ENCODE results near the gene SMIM24. TPM values are rescaled to one million over a fixed set of nuclear protein-coding genes. Genes with fewer than 3 reads are reported as not detected.
A peak's percentile ranks its signal among the peaks of the same experiment; 100 is the strongest.

Gene SMIM24
- polyA plus RNA-seq, 2 donors = 0.02 to 0.29 TPM

- Histone ChIP-seq H3K36me3 (ENCODE audit: control insufficient read depth in 2 of 2, insufficient read depth in 2 of 2, low read length in 1 of 2) (no peaks in the 10 kb centered on the region), H3K27ac (ENCODE audit: low read depth in 2 of 2, low read length in 1 of 2) (no peak overlapping the region), H3K4me1 (ENCODE audit: control insufficient read depth in 2 of 2, insufficient read depth in 2 of 2, low read length in 1 of 2) (peaks cover 0 to 2% of the 10 kb centered on the region in 2 donors), H3K27me3 (ENCODE audit: control insufficient read depth in 1 of 2, insufficient read depth in 2 of 2, low read length in 2 of 2) (no peaks in the 10 kb centered on the region), H3K9me3 (ENCODE audit: control insufficient read depth in 2 of 2, insufficient read depth in 1 of 2, low read depth in 1 of 2, low read length in 1 of 2) (no peaks in the 10 kb centered on the region), H3K4me3 (ENCODE audit: low read depth in 1 of 2, low read length in 2 of 2) (no peak overlapping the region)
Measured at GRCh38 chr19:3477506-3477905, 2.8 kb downstream of the SMIM24 start.

GRCh38 chr19:3476830-3477229, 3.5 kb downstream of the SMIM24 start:
- H3K4me1 ChIP-seq (ENCODE audit: control insufficient read depth in 2 of 2, insufficient read depth in 2 of 2, low read length in 1 of 2) = peaks cover 0 to 2% of the 10 kb centered on the region in 2 donors
- H3K27ac ChIP-seq (ENCODE audit: low read depth in 2 of 2, low read length in 1 of 2) = no peak overlapping the region
- no peaks in the 10 kb centered on the region for H3K27me3 ChIP-seq (ENCODE audit: control insufficient read depth in 1 of 2, insufficient read depth in 2 of 2, low read length in 2 of 2)
- no peaks in the 10 kb centered on the region for H3K36me3 ChIP-seq (ENCODE audit: control insufficient read depth in 2 of 2, insufficient read depth in 2 of 2, low read length in 1 of 2)
- no peak overlapping the region for H3K4me3 ChIP-seq (ENCODE audit: low read depth in 1 of 2, low read length in 2 of 2)
- H3K9me3 ChIP-seq (ENCODE audit: control insufficient read depth in 2 of 2, insufficient read depth in 1 of 2, low read depth in 1 of 2, low read length in 1 of 2) = no peaks in the 10 kb centered on the region
- WGBS, 2 donors = 61 to 81% methylated on average over 2 of the region's 2 CpGs

GRCh38 chr19:3475449-3475848, 4.9 kb downstream of the SMIM24 start:
- Histone ChIP-seq H3K4me1 (ENCODE audit: control insufficient read depth in 2 of 2, insufficient read depth in 2 of 2, low read length in 1 of 2) (peaks cover 0 to 2% of the 10 kb centered on the region in 2 donors), H3K27me3 (ENCODE audit: control insufficient read depth in 1 of 2, insufficient read depth in 2 of 2, low read length in 2 of 2) (no peaks in the 10 kb centered on the region), H3K9me3 (ENCODE audit: control insufficient read depth in 2 of 2, insufficient read depth in 1 of 2, low read depth in 1 of 2, low read length in 1 of 2) (no peaks in the 10 kb centered on the region), H3K27ac (ENCODE audit: low read depth in 2 of 2, low read length in 1 of 2) (no peak overlapping the region), H3K4me3 (ENCODE audit: low read depth in 1 of 2, low read length in 2 of 2) (no peak overlapping the region), H3K36me3 (ENCODE audit: control insufficient read depth in 2 of 2, insufficient read depth in 2 of 2, low read length in 1 of 2) (no peaks in the 10 kb centered on the region)
- WGBS, 2 donors = 76 to 79% methylated on average over 4 of the region's 4 CpGs

- no peaks in the 10 kb centered on the region for H3K9me3 ChIP-seq (ENCODE audit: control insufficient read depth in 2 of 2, insufficient read depth in 1 of 2, low read depth in 1 of 2, low read length in 1 of 2)
- no peak overlapping the region for H3K27ac ChIP-seq (ENCODE audit: low read depth in 2 of 2, low read length in 1 of 2)
- H3K27me3 ChIP-seq (ENCODE audit: control insufficient read depth in 1 of 2, insufficient read depth in 2 of 2, low read length in 2 of 2) = no peaks in the 10 kb centered on the region
- 77 to 78% methylated on average over 2 of the region's 2 CpGs for WGBS, 2 donors
- H3K4me3 ChIP-seq (ENCODE audit: low read depth in 1 of 2, low read length in 2 of 2) = no peak overlapping the region
- H3K36me3 ChIP-seq (ENCODE audit: control insufficient read depth in 2 of 2, insufficient read depth in 2 of 2, low read length in 1 of 2) = no peaks in the 10 kb centered on the region
- no peaks in the 10 kb centered on the region for H3K4me1 ChIP-seq (ENCODE audit: control insufficient read depth in 2 of 2, insufficient read depth in 2 of 2, low read length in 1 of 2)
Measured at GRCh38 chr19:3474614-3475013, 5.7 kb downstream of the SMIM24 start.

- Histone ChIP-seq H3K27me3 (ENCODE audit: control insufficient read depth in 1 of 2, insufficient read depth in 2 of 2, low read length in 2 of 2) (no peaks in the 10 kb centered on the region), H3K4me3 (ENCODE audit: low read depth in 1 of 2, low read length in 2 of 2) (no peak overlapping the region), H3K9me3 (ENCODE audit: control insufficient read depth in 2 of 2, insufficient read depth in 1 of 2, low read depth in 1 of 2, low read length in 1 of 2) (no peaks in the 10 kb centered on the region), H3K27ac (ENCODE audit: low read depth in 2 of 2, low read length in 1 of 2) (no peak overlapping the region), H3K4me1 (ENCODE audit: control insufficient read depth in 2 of 2, insufficient read depth in 2 of 2, low read length in 1 of 2) (no peaks in the 10 kb centered on the region), H3K36me3 (ENCODE audit: control insufficient read depth in 2 of 2, insufficient read depth in 2 of 2, low read length in 1 of 2) (no peaks in the 10 kb centered on the region)
- WGBS, 2 donors = 53 to 62% methylated on average over 8 of the region's 8 CpGs
Measured at GRCh38 chr19:3474010-3474409, 6.3 kb downstream of the SMIM24 start.

GRCh38 chr19:3471954-3472655, 8.2 kb downstream of the SMIM24 start:
- no peaks in the 10 kb centered on the region for H3K36me3 ChIP-seq (ENCODE audit: control insufficient read depth in 2 of 2, insufficient read depth in 2 of 2, low read length in 1 of 2)
- H3K4me3 ChIP-seq (ENCODE audit: low read depth in 1 of 2, low read length in 2 of 2) = no peak overlapping the region
- 21 to 29% methylated on average over 23 to 24 of the region's 24 CpGs for WGBS, 2 donors
- no peaks in the 10 kb centered on the region for H3K9me3 ChIP-seq (ENCODE audit: control insufficient read depth in 2 of 2, insufficient read depth in 1 of 2, low read depth in 1 of 2, low read length in 1 of 2)
- peaks cover 0 to 2% of the 10 kb centered on the region in 2 donors for H3K4me1 ChIP-seq (ENCODE audit: control insufficient read depth in 2 of 2, insufficient read depth in 2 of 2, low read length in 1 of 2)
- no peaks in the 10 kb centered on the region for H3K27me3 ChIP-seq (ENCODE audit: control insufficient read depth in 1 of 2, insufficient read depth in 2 of 2, low read length in 2 of 2)
- H3K27ac ChIP-seq (ENCODE audit: low read depth in 2 of 2, low read length in 1 of 2) = no peak overlapping the region

- WGBS, 2 donors = 60 to 62% methylated on average over 11 of the region's 11 CpGs
- H3K27me3 ChIP-seq (ENCODE audit: control insufficient read depth in 1 of 2, insufficient read depth in 2 of 2, low read length in 2 of 2) = no peaks in the 10 kb centered on the region
- no peaks in the 10 kb centered on the region for H3K36me3 ChIP-seq (ENCODE audit: control insufficient read depth in 2 of 2, insufficient read depth in 2 of 2, low read length in 1 of 2)
- H3K9me3 ChIP-seq (ENCODE audit: control insufficient read depth in 2 of 2, insufficient read depth in 1 of 2, low read depth in 1 of 2, low read length in 1 of 2) = no peaks in the 10 kb centered on the region
- H3K4me1 ChIP-seq (ENCODE audit: control insufficient read depth in 2 of 2, insufficient read depth in 2 of 2, low read length in 1 of 2) = peaks cover 0 to 2% of the 10 kb centered on the region in 2 donors
- no peak overlapping the region for H3K27ac ChIP-seq (ENCODE audit: low read depth in 2 of 2, low read length in 1 of 2)
- H3K4me3 ChIP-seq (ENCODE audit: low read depth in 1 of 2, low read length in 2 of 2) = no peak overlapping the region
Measured at GRCh38 chr19:3470500-3471128, 9.7 kb downstream of the SMIM24 start.

- no peaks in the 10 kb centered on the region for H3K9me3 ChIP-seq (ENCODE audit: control insufficient read depth in 2 of 2, insufficient read depth in 1 of 2, low read depth in 1 of 2, low read length in 1 of 2)
- H3K4me3 ChIP-seq (ENCODE audit: low read depth in 1 of 2, low read length in 2 of 2) = no peak overlapping the region
- H3K4me1 ChIP-seq (ENCODE audit: control insufficient read depth in 2 of 2, insufficient read depth in 2 of 2, low read length in 1 of 2) = peaks cover 0 to 2% of the 10 kb centered on the region in 2 donors
- peak overlapping the region in 1 of 2 donors; percentile 24 for H3K27ac ChIP-seq (ENCODE audit: low read depth in 2 of 2, low read length in 1 of 2)
- H3K27me3 ChIP-seq (ENCODE audit: control insufficient read depth in 1 of 2, insufficient read depth in 2 of 2, low read length in 2 of 2) = no peaks in the 10 kb centered on the region
- WGBS, 2 donors = 47 to 50% methylated on average over 14 of the region's 14 CpGs
- H3K36me3 ChIP-seq (ENCODE audit: control insufficient read depth in 2 of 2, insufficient read depth in 2 of 2, low read length in 1 of 2) = no peaks in the 10 kb centered on the region
Measured at GRCh38 chr19:3469638-3470499, 10.5 kb downstream of the SMIM24 start.

- Histone ChIP-seq H3K27me3 (ENCODE audit: control insufficient read depth in 1 of 2, insufficient read depth in 2 of 2, low read length in 2 of 2) (no peaks in the 10 kb centered on the region), H3K4me3 (ENCODE audit: low read depth in 1 of 2, low read length in 2 of 2) (no peak overlapping the region), H3K27ac (ENCODE audit: low read depth in 2 of 2, low read length in 1 of 2) (no peak overlapping the region), H3K4me1 (ENCODE audit: control insufficient read depth in 2 of 2, insufficient read depth in 2 of 2, low read length in 1 of 2) (peaks cover 0 to 2% of the 10 kb centered on the region in 2 donors), H3K9me3 (ENCODE audit: control insufficient read depth in 2 of 2, insufficient read depth in 1 of 2, low read depth in 1 of 2, low read length in 1 of 2) (no peaks in the 10 kb centered on the region), H3K36me3 (ENCODE audit: control insufficient read depth in 2 of 2, insufficient read depth in 2 of 2, low read length in 1 of 2) (peaks cover 0 to 4% of the 10 kb centered on the region in 2 donors)
- WGBS, 2 donors = 89 to 92% methylated on average over 3 of the region's 3 CpGs
Measured at GRCh38 chr19:3468211-3468610, 12.1 kb downstream of the SMIM24 start.

All from esophagus (tissue), 2 donors.